ENCODE data around the gene CYP2W1.

DNA sequence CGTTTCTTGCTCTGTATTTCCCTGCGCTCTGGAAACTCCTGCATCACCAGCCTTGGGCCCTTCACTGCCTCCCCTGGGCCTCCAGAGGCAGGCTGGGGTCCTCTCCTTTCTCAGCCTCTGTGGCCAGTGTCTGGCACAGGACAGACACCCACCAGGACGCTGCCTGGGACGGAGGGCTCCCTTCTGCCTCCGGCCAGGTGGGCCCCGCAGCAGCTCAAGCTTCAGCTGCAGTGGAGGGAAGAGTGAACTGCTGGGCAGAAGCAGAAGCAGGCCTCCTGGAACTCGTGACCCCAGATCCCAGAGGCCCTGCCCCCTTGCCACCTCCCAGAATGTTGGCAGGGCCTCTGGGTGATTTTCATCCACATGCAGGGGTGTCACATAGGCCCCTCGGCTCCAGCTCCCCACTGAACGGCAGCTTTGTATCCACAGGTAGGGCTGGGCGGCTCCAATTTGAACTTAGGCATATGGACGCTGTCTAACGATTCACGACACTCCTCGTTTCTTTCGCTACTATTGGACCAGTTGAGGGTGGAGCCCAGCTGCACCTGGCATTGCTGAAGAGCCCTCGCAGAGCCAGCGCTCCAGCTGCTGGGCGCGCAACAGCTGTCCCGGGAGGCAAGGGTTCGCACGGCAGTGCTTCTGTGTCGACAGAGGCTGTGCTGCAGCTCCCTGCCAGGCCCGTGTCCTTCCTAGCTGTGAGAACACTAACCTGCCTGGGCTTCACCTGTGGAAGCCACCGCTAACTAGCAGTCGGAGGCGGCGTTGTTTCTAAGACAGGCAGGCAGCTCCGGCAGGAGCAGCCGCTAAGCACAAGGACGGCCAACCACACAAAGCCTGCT is 43.0 kb downstream of the CYP2W1 start:
- no peak for TF ChIP-seq EZH2 (IDR thresholded peaks at IDR 0.05; ENCODE audit: insufficient read depth, poor library complexity, severe bottlenecking)
- TF ChIP-seq EZH2phosphoT487 (IDR thresholded peaks at IDR 0.05; ENCODE audit: insufficient read depth, low read depth), result no peak

All from GM23248 (cell line).